SU-DHL-6 (cell line): ENCODE data around the gene SLC38A10.

ENCODE experiments used
- H2AFZ ChIP-seq: fragments of 200-600 bp; sonication (generic); 2 replicates; pipeline ENCODE4 v1.6.1; 2014; ENCODE audit warnings: low read depth, mild to moderate bottlenecking, moderate library complexity, mixed read lengths, antibody characterized with exemption, low read length; ENCODE audit not compliant: severe bottlenecking
- H3F3A ChIP-seq: fragments of 200-600 bp; shearing (Covaris generic); 2 replicates; pipeline ENCODE4 v1.6.0; 2016; ENCODE audit warnings: antibody characterized with exemption, mild to moderate bottlenecking; ENCODE audit not compliant: insufficient read depth
- H3K27ac ChIP-seq: fragments of 200-600 bp; sonication (generic); 2 replicates; pipeline ENCODE4 v1.5.1; 2016; ENCODE audit warnings: low read depth, mild to moderate bottlenecking, low read length, moderate library complexity, mixed read lengths
- H3K27me3 ChIP-seq: fragments of 200-600 bp; sonication (generic), shearing (Covaris generic); 2 replicates; pipeline ENCODE4 v1.6.0; 2014; ENCODE audit warnings: mild to moderate bottlenecking, low read length
- H3K36me3 ChIP-seq: fragments of 200-600 bp; sonication (generic); 2 replicates; pipeline ENCODE4 v1.6.1; 2014; ENCODE audit warnings: mild to moderate bottlenecking, low read length, mixed read lengths
- H3K4me2 ChIP-seq: fragments of 300-600, 200-600 bp; shearing (Covaris generic), sonication (generic); 2 replicates; pipeline ENCODE4 v1.6.0; 2014; ENCODE audit warnings: low read length, low read depth, mild to moderate bottlenecking; ENCODE audit not compliant: poor library complexity, severe bottlenecking
- H3K4me3 ChIP-seq: fragments of 200-600 bp; sonication (generic); 2 replicates; pipeline ENCODE4 v1.5.1; 2014; ENCODE audit warnings: antibody characterized with exemption, low read length, mild to moderate bottlenecking, mixed read lengths; ENCODE audit not compliant: insufficient read depth, poor library complexity, severe bottlenecking
- H3K79me2 ChIP-seq: fragments of 200-600 bp; sonication (generic); 2 replicates; pipeline ENCODE4 v1.6.1; 2014; ENCODE audit warnings: mild to moderate bottlenecking, low read length, moderate library complexity; ENCODE audit not compliant: insufficient read depth
- H3K9ac ChIP-seq: fragments of 200-600 bp; sonication (generic); 2 replicates; pipeline ENCODE4 v1.7.0; 2014; ENCODE audit warnings: mild to moderate bottlenecking, low read length
- H3K9me2 ChIP-seq: fragments of 200-600 bp; sonication (generic); replicated peaks from 2 replicates; pipeline ENCODE4 v1.6.1; 2014; ENCODE audit warnings: low read length; ENCODE audit not compliant: insufficient read depth
- H3K9me3 ChIP-seq: fragments of 200-600 bp; sonication (generic); 2 replicates; pipeline ENCODE4 v1.6.1; 2014; ENCODE audit warnings: low read length, mixed read lengths; ENCODE audit not compliant: insufficient read depth
- H4K20me1 ChIP-seq: fragments of 200-600 bp; sonication (generic); 2 replicates; pipeline ENCODE4 v1.6.1; 2014; ENCODE audit warnings: low read depth, mild to moderate bottlenecking, antibody characterized with exemption, low read length, moderate library complexity, mixed read lengths
- CTCF ChIP-seq: fragments of 200-600 bp; sonication (generic); IDR thresholded peaks from one replicate; pipeline ENCODE4 v1.5.1; 2017; ENCODE audit warnings: antibody characterized with exemption, mild to moderate bottlenecking, low read length, moderate library complexity; ENCODE audit not compliant: insufficient read depth, poor library complexity, severe bottlenecking
- EZH2phosphoT487 ChIP-seq: fragments of 200-600 bp; sonication (generic), shearing (Covaris generic); conservative IDR thresholded peaks from 2 replicates; pipeline ENCODE4 v1.6.1; 2018; ENCODE audit warnings: mild to moderate bottlenecking, antibody characterized with exemption, low read length, moderate library complexity, mixed read lengths

The SLC38A10 gene

GRCh38 chr17:81332118-81332834 lies 37.2 kb upstream of the SLC38A10 start:
- TF ChIP-seq CTCF (no peak), EZH2phosphoT487 (no peak)
- H3K9me3 ChIP-seq: no peaks in the 10 kb centered on the region
- H3K4me3 ChIP-seq: no peak overlapping the region
- H3K27ac ChIP-seq: no peak overlapping the region
- H3K36me3 ChIP-seq: no peaks in the 10 kb centered on the region
- no peak overlapping the region for H3K4me2 ChIP-seq
- H3K9me2 ChIP-seq: no peaks in the 10 kb centered on the region
- H2AFZ ChIP-seq: no peak overlapping the region
- H3K9ac ChIP-seq: no peak overlapping the region
- H3F3A ChIP-seq: no peaks in the 10 kb centered on the region
- H3K27me3 ChIP-seq: no peaks in the 10 kb centered on the region
- H4K20me1 ChIP-seq: no peaks in the 10 kb centered on the region
- H3K79me2 ChIP-seq: no peaks in the 10 kb centered on the region

- Histone ChIP-seq H3K27ac (no peak overlapping the region), H2AFZ (no peak overlapping the region), H3K9me3 (no peaks in the 10 kb centered on the region), H3K9ac (no peak overlapping the region), H3K4me2 (no peak overlapping the region), H3K27me3 (no peaks in the 10 kb centered on the region), H3K4me3 (no peak overlapping the region), H3K9me2 (no peaks in the 10 kb centered on the region), H3K79me2 (no peaks in the 10 kb centered on the region), H3K36me3 (no peaks in the 10 kb centered on the region), H4K20me1 (no peaks in the 10 kb centered on the region), H3F3A (no peaks in the 10 kb centered on the region)
- TF ChIP-seq EZH2phosphoT487: no peak
- TF ChIP-seq CTCF: no peak
Observed at GRCh38 chr17:81331527-81332043, 36.5 kb upstream of the SLC38A10 start.

- Histone ChIP-seq H3K4me3 (no peak overlapping the region), H3K79me2 (no peaks in the 10 kb centered on the region), H2AFZ (no peak overlapping the region), H3K27me3 (no peaks in the 10 kb centered on the region), H3K36me3 (no peaks in the 10 kb centered on the region), H3K9ac (no peak overlapping the region), H3K27ac (no peak overlapping the region), H3K4me2 (no peak overlapping the region), H4K20me1 (no peaks in the 10 kb centered on the region), H3K9me3 (no peaks in the 10 kb centered on the region), H3K9me2 (no peaks in the 10 kb centered on the region), H3F3A (no peaks in the 10 kb centered on the region)
- TF ChIP-seq EZH2phosphoT487: no peak
- no peak for TF ChIP-seq CTCF
Observed at GRCh38 chr17:81330884-81331245, 35.8 kb upstream of the SLC38A10 start.
